Measurements from ENCODE around the gene RNF144A. TPM values are rescaled to one million over a fixed set of nuclear protein-coding genes. Genes with fewer than 3 reads are reported as not detected.

Gene RNF144A
- total RNA-seq, 1 experiment from 2014 or later: 13.6 TPM

DNA sequence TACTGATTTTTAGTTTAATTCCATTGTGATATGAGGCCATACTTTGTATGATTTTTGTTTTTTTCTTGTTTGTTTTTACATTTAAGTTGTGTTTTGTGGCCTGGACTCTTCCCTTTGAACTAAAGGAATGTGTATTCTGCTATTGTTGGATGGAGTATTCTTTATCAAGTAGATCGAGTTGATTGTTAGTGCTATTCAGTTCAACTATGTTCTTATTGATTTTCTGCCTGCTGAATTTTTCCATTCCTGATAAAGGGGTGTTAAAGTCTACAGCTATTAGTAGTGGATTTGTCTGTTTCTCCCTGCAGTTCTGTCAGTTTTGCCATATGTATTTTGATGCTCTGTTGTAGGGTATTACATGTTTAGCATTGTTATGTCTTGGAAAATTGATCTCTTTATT, 14.5 kb downstream of the RNF144A start:
- POLR2A ChIA-PET: no interaction called here
- H3K36me3 Mint-ChIP-seq: peaks cover 9% of the 10 kb centered on the region

DNA sequence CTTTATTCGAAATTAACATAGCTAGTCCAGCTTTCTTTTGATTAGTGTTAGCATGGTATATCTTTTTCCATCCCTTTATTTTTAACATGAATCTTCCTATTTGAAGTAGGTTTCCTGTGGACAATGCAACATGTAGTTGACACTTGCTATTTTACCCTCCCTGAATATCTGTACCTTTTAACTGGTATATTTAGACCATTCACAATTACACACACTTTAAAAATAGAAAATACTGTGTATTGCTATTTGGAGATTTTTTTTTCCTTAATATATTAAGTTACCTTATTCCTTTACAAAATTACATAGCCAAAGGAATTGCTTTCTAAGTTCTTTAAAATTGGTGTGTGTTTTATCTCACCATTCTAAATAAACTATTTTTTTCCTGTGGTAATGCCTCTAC, 15.0 kb downstream of the RNF144A start:
- H3K27ac Mint-ChIP-seq: no peak overlapping the region
- ATAC-seq (no peak), DNase-seq (ENCODE audit: low spot score) (no peak)
- no peaks in the 10 kb centered on the region; the same call in 1 of the 2 replicates for H3K27me3 Mint-ChIP-seq (ENCODE audit: low read depth)
- peaks cover 37% of the 10 kb centered on the region for H3K4me1 Mint-ChIP-seq
- peaks cover 18% of the 10 kb centered on the region for H3K9me3 Mint-ChIP-seq
- TF ChIP-seq, protein P1, sequence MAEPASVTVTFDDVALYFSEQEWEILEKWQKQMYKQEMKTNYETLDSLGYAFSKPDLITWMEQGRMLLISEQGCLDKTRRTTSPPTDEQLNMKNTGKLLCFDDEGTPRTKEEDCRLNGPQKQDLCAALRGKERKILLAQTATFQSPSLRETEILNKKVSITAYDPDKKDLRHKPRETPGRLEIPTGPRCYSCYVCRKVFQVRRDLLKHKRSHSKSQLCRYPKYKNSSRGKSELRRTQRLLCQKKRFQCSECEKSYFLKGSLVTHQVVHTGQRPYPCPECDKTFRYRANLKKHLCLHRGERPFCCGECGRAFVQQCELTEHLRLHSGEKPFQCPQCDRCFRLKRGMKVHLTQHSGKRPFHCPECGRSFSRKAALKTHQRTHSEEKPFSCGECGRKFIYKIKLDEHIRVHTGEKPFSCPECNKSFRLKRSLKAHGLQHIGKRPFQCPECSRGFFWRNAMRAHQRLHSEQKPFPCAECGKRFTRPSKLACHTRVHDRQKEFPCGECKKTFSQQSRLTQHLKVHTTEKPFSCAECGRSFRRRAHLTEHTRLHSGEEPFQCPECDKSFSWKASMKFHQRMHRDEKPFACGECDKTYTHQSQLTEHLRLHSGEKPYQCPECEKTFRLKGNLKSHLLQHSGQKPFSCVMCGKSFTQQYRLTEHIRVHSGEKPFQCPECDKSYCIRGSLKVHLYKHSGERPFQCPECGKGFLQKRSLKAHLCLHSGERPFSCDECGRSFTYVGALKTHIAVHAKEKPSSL (CRISPR knock-in tag; conservative IDR thresholded peaks at IDR 0.05): no peak
- no peak for TF ChIP-seq OVOL2 (CRISPR knock-in tag; IDR thresholded peaks at IDR 0.05; ENCODE audit: borderline replicate concordance)
- ChIA-PET POLR2A (no interaction called here), CTCF (interaction anchor here (1.0 kb wide), 1 partner anchor 15 kb away, joined by 3 read pairs; no protein-coding TSS in a partner anchor)
- peaks cover 9% of the 10 kb centered on the region for H3K36me3 Mint-ChIP-seq
- H3K4me3 Mint-ChIP-seq: no peak overlapping the region

More for the DNA sequence above, 14.5 kb downstream of the RNF144A start:
- ATAC-seq (no peak), DNase-seq (ENCODE audit: low spot score) (no peak)
- CTCF ChIA-PET: interaction anchor here (1.0 kb wide), 1 partner anchor 15 kb away, joined by 3 read pairs; no protein-coding TSS in a partner anchor
- TF ChIP-seq KAT7 (CRISPR knock-in tag; IDR thresholded peaks at IDR 0.05; ENCODE audit: borderline replicate concordance) (no peak), SMAD4 (CRISPR knock-in tag; IDR thresholded peaks at IDR 0.05) (no peak), ZNF219 (CRISPR knock-in tag; IDR thresholded peaks at IDR 0.05; ENCODE audit: borderline replicate concordance) (no peak), NR1H2 (CRISPR knock-in tag; IDR thresholded peaks at IDR 0.05) (no peak), FOXJ3 (CRISPR knock-in tag; IDR thresholded peaks at IDR 0.05; ENCODE audit: borderline replicate concordance) (no peak), ZNF317 (CRISPR knock-in tag; IDR thresholded peaks at IDR 0.05; ENCODE audit: borderline replicate concordance, low read depth) (no peak), MXD4 (CRISPR knock-in tag; IDR thresholded peaks at IDR 0.05; ENCODE audit: borderline replicate concordance) (no peak), ZNF671 (CRISPR knock-in tag; IDR thresholded peaks at IDR 0.05) (no peak), HMGA2 (CRISPR knock-in tag; IDR thresholded peaks at IDR 0.05) (no peak), ELF4 (CRISPR knock-in tag; IDR thresholded peaks at IDR 0.05; ENCODE audit: low read depth) (no peak)
- TF ChIP-seq, protein P2, sequence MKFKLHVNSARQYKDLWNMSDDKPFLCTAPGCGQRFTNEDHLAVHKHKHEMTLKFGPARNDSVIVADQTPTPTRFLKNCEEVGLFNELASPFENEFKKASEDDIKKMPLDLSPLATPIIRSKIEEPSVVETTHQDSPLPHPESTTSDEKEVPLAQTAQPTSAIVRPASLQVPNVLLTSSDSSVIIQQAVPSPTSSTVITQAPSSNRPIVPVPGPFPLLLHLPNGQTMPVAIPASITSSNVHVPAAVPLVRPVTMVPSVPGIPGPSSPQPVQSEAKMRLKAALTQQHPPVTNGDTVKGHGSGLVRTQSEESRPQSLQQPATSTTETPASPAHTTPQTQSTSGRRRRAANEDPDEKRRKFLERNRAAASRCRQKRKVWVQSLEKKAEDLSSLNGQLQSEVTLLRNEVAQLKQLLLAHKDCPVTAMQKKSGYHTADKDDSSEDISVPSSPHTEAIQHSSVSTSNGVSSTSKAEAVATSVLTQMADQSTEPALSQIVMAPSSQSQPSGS (CRISPR knock-in tag; IDR thresholded peaks at IDR 0.05; ENCODE audit: borderline replicate concordance, low read depth): no peak
- TF ChIP-seq, protein P3, sequence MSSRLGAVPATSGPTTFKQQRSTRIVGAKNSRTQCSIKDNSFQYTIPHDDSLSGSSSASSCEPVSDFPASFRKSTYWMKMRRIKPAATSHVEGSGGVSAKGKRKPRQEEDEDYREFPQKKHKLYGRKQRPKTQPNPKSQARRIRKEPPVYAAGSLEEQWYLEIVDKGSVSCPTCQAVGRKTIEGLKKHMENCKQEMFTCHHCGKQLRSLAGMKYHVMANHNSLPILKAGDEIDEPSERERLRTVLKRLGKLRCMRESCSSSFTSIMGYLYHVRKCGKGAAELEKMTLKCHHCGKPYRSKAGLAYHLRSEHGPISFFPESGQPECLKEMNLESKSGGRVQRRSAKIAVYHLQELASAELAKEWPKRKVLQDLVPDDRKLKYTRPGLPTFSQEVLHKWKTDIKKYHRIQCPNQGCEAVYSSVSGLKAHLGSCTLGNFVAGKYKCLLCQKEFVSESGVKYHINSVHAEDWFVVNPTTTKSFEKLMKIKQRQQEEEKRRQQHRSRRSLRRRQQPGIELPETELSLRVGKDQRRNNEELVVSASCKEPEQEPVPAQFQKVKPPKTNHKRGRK (CRISPR knock-in tag; IDR thresholded peaks at IDR 0.05; ENCODE audit: borderline replicate concordance): no peak
- TF ChIP-seq, protein P4, sequence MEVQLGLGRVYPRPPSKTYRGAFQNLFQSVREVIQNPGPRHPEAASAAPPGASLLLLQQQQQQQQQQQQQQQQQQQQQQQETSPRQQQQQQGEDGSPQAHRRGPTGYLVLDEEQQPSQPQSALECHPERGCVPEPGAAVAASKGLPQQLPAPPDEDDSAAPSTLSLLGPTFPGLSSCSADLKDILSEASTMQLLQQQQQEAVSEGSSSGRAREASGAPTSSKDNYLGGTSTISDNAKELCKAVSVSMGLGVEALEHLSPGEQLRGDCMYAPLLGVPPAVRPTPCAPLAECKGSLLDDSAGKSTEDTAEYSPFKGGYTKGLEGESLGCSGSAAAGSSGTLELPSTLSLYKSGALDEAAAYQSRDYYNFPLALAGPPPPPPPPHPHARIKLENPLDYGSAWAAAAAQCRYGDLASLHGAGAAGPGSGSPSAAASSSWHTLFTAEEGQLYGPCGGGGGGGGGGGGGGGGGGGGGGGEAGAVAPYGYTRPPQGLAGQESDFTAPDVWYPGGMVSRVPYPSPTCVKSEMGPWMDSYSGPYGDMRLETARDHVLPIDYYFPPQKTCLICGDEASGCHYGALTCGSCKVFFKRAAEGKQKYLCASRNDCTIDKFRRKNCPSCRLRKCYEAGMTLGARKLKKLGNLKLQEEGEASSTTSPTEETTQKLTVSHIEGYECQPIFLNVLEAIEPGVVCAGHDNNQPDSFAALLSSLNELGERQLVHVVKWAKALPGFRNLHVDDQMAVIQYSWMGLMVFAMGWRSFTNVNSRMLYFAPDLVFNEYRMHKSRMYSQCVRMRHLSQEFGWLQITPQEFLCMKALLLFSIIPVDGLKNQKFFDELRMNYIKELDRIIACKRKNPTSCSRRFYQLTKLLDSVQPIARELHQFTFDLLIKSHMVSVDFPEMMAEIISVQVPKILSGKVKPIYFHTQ (CRISPR knock-in tag; IDR thresholded peaks at IDR 0.05): no peak
- TF ChIP-seq, protein P5, sequence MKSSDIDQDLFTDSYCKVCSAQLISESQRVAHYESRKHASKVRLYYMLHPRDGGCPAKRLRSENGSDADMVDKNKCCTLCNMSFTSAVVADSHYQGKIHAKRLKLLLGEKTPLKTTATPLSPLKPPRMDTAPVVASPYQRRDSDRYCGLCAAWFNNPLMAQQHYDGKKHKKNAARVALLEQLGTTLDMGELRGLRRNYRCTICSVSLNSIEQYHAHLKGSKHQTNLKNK (CRISPR knock-in tag; IDR thresholded peaks at IDR 0.05): no peak
- TF ChIP-seq, protein P6, sequence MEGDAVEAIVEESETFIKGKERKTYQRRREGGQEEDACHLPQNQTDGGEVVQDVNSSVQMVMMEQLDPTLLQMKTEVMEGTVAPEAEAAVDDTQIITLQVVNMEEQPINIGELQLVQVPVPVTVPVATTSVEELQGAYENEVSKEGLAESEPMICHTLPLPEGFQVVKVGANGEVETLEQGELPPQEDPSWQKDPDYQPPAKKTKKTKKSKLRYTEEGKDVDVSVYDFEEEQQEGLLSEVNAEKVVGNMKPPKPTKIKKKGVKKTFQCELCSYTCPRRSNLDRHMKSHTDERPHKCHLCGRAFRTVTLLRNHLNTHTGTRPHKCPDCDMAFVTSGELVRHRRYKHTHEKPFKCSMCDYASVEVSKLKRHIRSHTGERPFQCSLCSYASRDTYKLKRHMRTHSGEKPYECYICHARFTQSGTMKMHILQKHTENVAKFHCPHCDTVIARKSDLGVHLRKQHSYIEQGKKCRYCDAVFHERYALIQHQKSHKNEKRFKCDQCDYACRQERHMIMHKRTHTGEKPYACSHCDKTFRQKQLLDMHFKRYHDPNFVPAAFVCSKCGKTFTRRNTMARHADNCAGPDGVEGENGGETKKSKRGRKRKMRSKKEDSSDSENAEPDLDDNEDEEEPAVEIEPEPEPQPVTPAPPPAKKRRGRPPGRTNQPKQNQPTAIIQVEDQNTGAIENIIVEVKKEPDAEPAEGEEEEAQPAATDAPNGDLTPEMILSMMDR (IDR thresholded peaks at IDR 0.05): no peak
- H3K27ac Mint-ChIP-seq: no peak overlapping the region; the same call in 1 of the 2 replicates
- H3K9me3 Mint-ChIP-seq: peaks cover 18% of the 10 kb centered on the region
- H3K27me3 Mint-ChIP-seq (ENCODE audit: low read depth): no peaks in the 10 kb centered on the region; the same call in 1 of the 2 replicates
- no peak overlapping the region for H3K4me3 Mint-ChIP-seq
- H3K4me1 Mint-ChIP-seq: peaks cover 34% of the 10 kb centered on the region
